ENCODE results near the gene GRM8. TPM values are rescaled to one million over a fixed set of nuclear protein-coding genes. Genes with fewer than 3 reads are reported as not detected.

Gene GRM8
- total RNA-seq, 1 donor from 2014 or later: 2.2 TPM

- no peak for FAIRE-seq
- Histone ChIP-seq H3K9me3 (ENCODE audit: insufficient read depth, low read depth, low read length) (no peaks in the 10 kb centered on the region), H3K9ac (ENCODE audit: low read length) (no peak overlapping the region), H3K4me3 (ENCODE audit: insufficient read depth, low read depth, low read length) (no peak overlapping the region), H3K79me2 (ENCODE audit: insufficient read depth, low read length) (no peaks in the 10 kb centered on the region), H3K4me1 (ENCODE audit: insufficient read depth, low read length) (no peaks in the 10 kb centered on the region), H3K36me3 (ENCODE audit: insufficient read depth, low read length) (no peaks in the 10 kb centered on the region), H3K4me2 (ENCODE audit: low read length) (no peak overlapping the region), H4K20me1 (ENCODE audit: insufficient read depth, low read length) (no peaks in the 10 kb centered on the region), H3K27me3 (ENCODE audit: insufficient read depth, low read length) (no peaks in the 10 kb centered on the region), H3K27ac (ENCODE audit: low read depth, low read length) (no peak overlapping the region), H2AFZ (ENCODE audit: low read depth, low read length) (no peak overlapping the region)
- Mint-ChIP-seq H3K36me3 (ENCODE audit: low read depth, unreplicated experiment) (no peaks in the 10 kb centered on the region), H3K9me3 (ENCODE audit: unreplicated experiment) (no peaks in the 10 kb centered on the region), H3K4me3 (ENCODE audit: unreplicated experiment) (no peak overlapping the region), H3K27ac (ENCODE audit: unreplicated experiment) (no peak overlapping the region), H3K4me1 (ENCODE audit: low read depth, unreplicated experiment) (peaks cover 2% of the 10 kb centered on the region), H3K27me3 (ENCODE audit: low read depth, unreplicated experiment) (peaks cover 7% of the 10 kb centered on the region)
- TF ChIP-seq EZH2 (IDR thresholded peaks at IDR 0.05; ENCODE audit: insufficient read depth, low read length): no peak
- no peak for TF ChIP-seq CTCF (IDR thresholded peaks at IDR 0.05; ENCODE audit: insufficient read depth, low read depth, low read length)
- DNase-seq (ENCODE audit: low read depth): no peak
These were observed 44.4 kb downstream of the GRM8 start for GRCh38 chr7:127208351-127208750.

GRCh38 chr7:127207806-127208205, 44.9 kb downstream of the GRM8 start:
- Histone ChIP-seq H3K27me3 (ENCODE audit: insufficient read depth, low read length) (no peaks in the 10 kb centered on the region), H3K4me2 (ENCODE audit: low read length) (no peak overlapping the region), H3K27ac (ENCODE audit: low read depth, low read length) (no peak overlapping the region), H4K20me1 (ENCODE audit: insufficient read depth, low read length) (no peaks in the 10 kb centered on the region), H3K4me1 (ENCODE audit: insufficient read depth, low read length) (no peaks in the 10 kb centered on the region), H3K36me3 (ENCODE audit: insufficient read depth, low read length) (no peaks in the 10 kb centered on the region), H3K9me3 (ENCODE audit: insufficient read depth, low read depth, low read length) (no peaks in the 10 kb centered on the region), H3K9ac (ENCODE audit: low read length) (no peak overlapping the region), H3K4me3 (ENCODE audit: insufficient read depth, low read depth, low read length) (no peak overlapping the region), H2AFZ (ENCODE audit: low read depth, low read length) (no peak overlapping the region), H3K79me2 (ENCODE audit: insufficient read depth, low read length) (no peaks in the 10 kb centered on the region)
- DNase-seq (ENCODE audit: low read depth) (no peak), FAIRE-seq (no peak)
- peaks cover 2% of the 10 kb centered on the region for H3K4me1 Mint-ChIP-seq (ENCODE audit: low read depth, unreplicated experiment)
- H3K27me3 Mint-ChIP-seq (ENCODE audit: low read depth, unreplicated experiment): peaks cover 7% of the 10 kb centered on the region
- H3K27ac Mint-ChIP-seq (ENCODE audit: unreplicated experiment): no peak overlapping the region
- TF ChIP-seq CTCF (IDR thresholded peaks at IDR 0.05; ENCODE audit: insufficient read depth, low read depth, low read length): no peak
- TF ChIP-seq EZH2 (IDR thresholded peaks at IDR 0.05; ENCODE audit: insufficient read depth, low read length): no peak
- H3K36me3 Mint-ChIP-seq (ENCODE audit: low read depth, unreplicated experiment): no peaks in the 10 kb centered on the region
- no peaks in the 10 kb centered on the region for H3K9me3 Mint-ChIP-seq (ENCODE audit: unreplicated experiment)
- no peak overlapping the region for H3K4me3 Mint-ChIP-seq (ENCODE audit: unreplicated experiment)

GRCh38 chr7:127207230-127207629, 45.5 kb downstream of the GRM8 start:
- H3K79me2 ChIP-seq (ENCODE audit: insufficient read depth, low read length): no peaks in the 10 kb centered on the region
- Mint-ChIP-seq H3K4me1 (ENCODE audit: low read depth, unreplicated experiment) (peaks cover 2% of the 10 kb centered on the region), H3K27me3 (ENCODE audit: low read depth, unreplicated experiment) (peaks cover 7% of the 10 kb centered on the region), H3K9me3 (ENCODE audit: unreplicated experiment) (no peaks in the 10 kb centered on the region), H3K36me3 (ENCODE audit: low read depth, unreplicated experiment) (no peaks in the 10 kb centered on the region), H3K27ac (ENCODE audit: unreplicated experiment) (no peak overlapping the region), H3K4me3 (ENCODE audit: unreplicated experiment) (no peak overlapping the region)
- no peaks in the 10 kb centered on the region for H3K9me3 ChIP-seq (ENCODE audit: insufficient read depth, low read depth, low read length)
- H3K4me1 ChIP-seq (ENCODE audit: insufficient read depth, low read length): no peaks in the 10 kb centered on the region
- no peak overlapping the region for H3K27ac ChIP-seq (ENCODE audit: low read depth, low read length)
- TF ChIP-seq CTCF (IDR thresholded peaks at IDR 0.05; ENCODE audit: insufficient read depth, low read depth, low read length) (no peak), EZH2 (IDR thresholded peaks at IDR 0.05; ENCODE audit: insufficient read depth, low read length) (no peak)
- no peak overlapping the region for H2AFZ ChIP-seq (ENCODE audit: low read depth, low read length)
- H3K4me3 ChIP-seq (ENCODE audit: insufficient read depth, low read depth, low read length): no peak overlapping the region
- H4K20me1 ChIP-seq (ENCODE audit: insufficient read depth, low read length): no peaks in the 10 kb centered on the region
- FAIRE-seq (no peak), DNase-seq (ENCODE audit: low read depth) (no peak)
- H3K9ac ChIP-seq (ENCODE audit: low read length): no peak overlapping the region
- H3K27me3 ChIP-seq (ENCODE audit: insufficient read depth, low read length): no peaks in the 10 kb centered on the region
- H3K4me2 ChIP-seq (ENCODE audit: low read length): no peak overlapping the region
- no peaks in the 10 kb centered on the region for H3K36me3 ChIP-seq (ENCODE audit: insufficient read depth, low read length)

All from astrocyte (in vitro differentiated cells and primary cell).